Tibial nerve (tissue), 4 donors: ENCODE results near the gene HINT2.

Source experiments
- EP300 ChIP-seq, 2 donors: sonication (generic); formaldehyde crosslinking; IDR thresholded peaks; one replicate each; pipeline ENCODE4 v1.6.1; 2017; ENCODE audit warnings: antibody characterized with exemption in 2 of 2, mild to moderate bottlenecking in 1 of 2
- POLR2A ChIP-seq, 2 donors: fragments of 450-650 bp; IDR thresholded peaks; one replicate each; pipeline ENCODE4 v1.6.1; 2017; ENCODE audit warnings: antibody characterized with exemption in 2 of 2, mild to moderate bottlenecking in 2 of 2, moderate library complexity in 2 of 2
- TF ChIP-seq, protein P1 (sequence below), 5 experiments: fragments of 200-600 bp in 3 of 5; fragments of 450-650 bp in 2 of 5; sonication (generic) in 3 of 5; IDR thresholded peaks; one replicate each; pipeline ENCODE4 v1.5.1; 2016 to 2019; ENCODE audit warnings: antibody characterized with exemption in 5 of 5, mild to moderate bottlenecking in 3 of 5, moderate library complexity in 2 of 5

DNA sequence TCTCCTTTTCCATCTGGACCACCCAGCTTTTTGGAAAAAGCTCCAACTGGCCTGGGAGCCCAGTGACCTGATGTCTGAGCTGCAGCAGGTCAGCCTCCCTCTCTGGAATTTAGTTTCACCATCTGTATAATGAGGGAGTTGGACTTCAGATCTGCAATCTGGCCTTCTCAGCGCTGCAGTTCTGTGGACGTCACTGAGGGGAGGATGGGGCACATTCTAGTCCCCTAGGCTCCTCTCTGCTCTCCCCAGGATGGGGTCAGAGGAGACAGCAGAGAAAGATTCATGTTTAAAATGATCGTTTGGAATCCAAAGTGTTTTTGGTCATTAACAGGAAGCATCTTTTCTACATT, 45.1 kb upstream of the HINT2 start:
- TF ChIP-seq, protein P1, sequence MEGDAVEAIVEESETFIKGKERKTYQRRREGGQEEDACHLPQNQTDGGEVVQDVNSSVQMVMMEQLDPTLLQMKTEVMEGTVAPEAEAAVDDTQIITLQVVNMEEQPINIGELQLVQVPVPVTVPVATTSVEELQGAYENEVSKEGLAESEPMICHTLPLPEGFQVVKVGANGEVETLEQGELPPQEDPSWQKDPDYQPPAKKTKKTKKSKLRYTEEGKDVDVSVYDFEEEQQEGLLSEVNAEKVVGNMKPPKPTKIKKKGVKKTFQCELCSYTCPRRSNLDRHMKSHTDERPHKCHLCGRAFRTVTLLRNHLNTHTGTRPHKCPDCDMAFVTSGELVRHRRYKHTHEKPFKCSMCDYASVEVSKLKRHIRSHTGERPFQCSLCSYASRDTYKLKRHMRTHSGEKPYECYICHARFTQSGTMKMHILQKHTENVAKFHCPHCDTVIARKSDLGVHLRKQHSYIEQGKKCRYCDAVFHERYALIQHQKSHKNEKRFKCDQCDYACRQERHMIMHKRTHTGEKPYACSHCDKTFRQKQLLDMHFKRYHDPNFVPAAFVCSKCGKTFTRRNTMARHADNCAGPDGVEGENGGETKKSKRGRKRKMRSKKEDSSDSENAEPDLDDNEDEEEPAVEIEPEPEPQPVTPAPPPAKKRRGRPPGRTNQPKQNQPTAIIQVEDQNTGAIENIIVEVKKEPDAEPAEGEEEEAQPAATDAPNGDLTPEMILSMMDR (IDR thresholded peaks at IDR 0.05): no peak
- TF ChIP-seq EP300 (IDR thresholded peaks at IDR 0.05) (peak in 1 of 2 donors; percentile 22), POLR2A (IDR thresholded peaks at IDR 0.05) (no peak)
